B cell (primary cell): Measurements from ENCODE around the gene TRIM25. TPM values are rescaled to one million over a fixed set of nuclear protein-coding genes. Genes with fewer than 3 reads are reported as not detected.
A peak's percentile ranks its signal among the peaks of the same experiment; 100 is the strongest.

ENCODE experiments used
- ATAC-seq: fragments of 200-7000 bp; cut with Tn5 transposase; one replicate; pipeline ENCODE4 v1.10.0; 2021; ENCODE audit warnings: low read depth, mild to moderate bottlenecking, moderate number of reproducible peaks, moderate library complexity
- CTCF ChIA-PET: fragments of 350-600 bp; sonication (Branson Sonifier 250); formaldehyde crosslinking; loops from one replicate; lab custom pipeline; 2021; ENCODE audit warnings: antibody characterized with exemption, inconsistent platforms; lab: Charles Lee
- POLR2A ChIA-PET: fragments of 350-600 bp; sonication (Branson Sonifier 250); formaldehyde crosslinking; loops from one replicate; lab custom pipeline; 2021; ENCODE audit warnings: antibody characterized with exemption; lab: Charles Lee
- DNase-seq: peaks from one replicate; pipeline ENCODE4 v3.0.0; 2013
- H2AFZ ChIP-seq: 2 replicates; pipeline ENCODE4 v1.6.1; 2012; ENCODE audit warnings: mild to moderate bottlenecking, low read depth, low read length; ENCODE audit not compliant: insufficient read depth, poor library complexity, severe bottlenecking
- H3K27ac ChIP-seq, 2 donors: 1 replicate in 1 of 2; 2 replicates in 1 of 2; pipeline ENCODE4 v1.5.1; 2012 to 2013; ENCODE audit warnings: low read length in 2 of 2, mild to moderate bottlenecking in 2 of 2, moderate library complexity in 1 of 2
- H3K27me3 ChIP-seq, 4 experiments: fragments of 200-600 bp in 1 of 4; sonication (generic) in 1 of 4; replicated peaks in 1 of 4; 1 replicate in 2 of 4; 2 replicates in 2 of 4; pipeline versions ENCODE4 v1.6.1 to v1.7.0; 2013 to 2016; ENCODE audit warnings: low read length in 3 of 4, mild to moderate bottlenecking in 2 of 4, mixed read lengths in 1 of 4, moderate library complexity in 1 of 4; ENCODE audit not compliant: insufficient read depth in 4 of 4, control insufficient read depth in 3 of 4; ENCODE audit errors: control extremely low read depth in 1 of 4
- H3K36me3 ChIP-seq, 2 experiments: replicated peaks in 1 of 2; 1 replicate in 1 of 2; 2 replicates in 1 of 2; pipeline versions ENCODE4 v1.6.1 to v1.7.1; 2013; ENCODE audit warnings: low read length in 1 of 2; ENCODE audit not compliant: insufficient read depth in 2 of 2, control insufficient read depth in 1 of 2; ENCODE audit errors: control extremely low read depth in 1 of 2, extremely low read depth in 1 of 2
- H3K4me1 ChIP-seq, 2 donors: fragments of 200-600 bp in 1 of 2; sonication (generic) in 1 of 2; 1 replicate in 1 of 2; 2 replicates in 1 of 2; pipeline versions ENCODE4 v1.5.1 to v1.6.1; 2013 to 2017; ENCODE audit warnings: low read length in 2 of 2; ENCODE audit not compliant: control insufficient read depth in 2 of 2, insufficient read depth in 2 of 2
- H3K4me2 ChIP-seq: replicated peaks from 2 replicates; pipeline ENCODE3; 2012; ENCODE audit warnings: mild to moderate bottlenecking, low read depth, low read length; ENCODE audit not compliant: poor library complexity, severe bottlenecking
- H3K4me3 ChIP-seq, 5 experiments: fragments of 200-600 bp in 1 of 5; sonication (generic) in 1 of 5; 1 replicate in 3 of 5; 2 replicates in 2 of 5; pipeline versions ENCODE4 v1.5.1 to v1.7.0; 2011 to 2016; ENCODE audit warnings: low read length in 4 of 5, mild to moderate bottlenecking in 4 of 5, low read depth in 2 of 5, control low read depth in 1 of 5, moderate library complexity in 1 of 5; ENCODE audit not compliant: insufficient read depth in 1 of 5; ENCODE audit errors: control extremely low read depth in 1 of 5, extremely low read depth in 1 of 5
- H3K79me2 ChIP-seq: fragments of 200-600 bp; sonication (generic); one replicate; pipeline ENCODE4 v1.6.0; 2016; ENCODE audit warnings: low read length; ENCODE audit not compliant: control insufficient read depth, insufficient read depth
- H3K9ac ChIP-seq: fragments of 200-600 bp; sonication (generic); 2 replicates; pipeline ENCODE4 v1.6.1; 2017; ENCODE audit warnings: mild to moderate bottlenecking, low read length, moderate library complexity
- H3K9me3 ChIP-seq, 3 donors: one replicate each; pipeline versions ENCODE4 v1.6.1 to v1.7.1; 2013; ENCODE audit warnings: low read length in 2 of 3; ENCODE audit not compliant: control insufficient read depth in 2 of 3, insufficient read depth in 1 of 3; ENCODE audit errors: control extremely low read depth in 1 of 3
- H4K20me1 ChIP-seq: 2 replicates; pipeline ENCODE4 v1.6.0; 2012; ENCODE audit warnings: mild to moderate bottlenecking, low read length; ENCODE audit not compliant: insufficient read depth, control insufficient read depth, poor library complexity, severe bottlenecking
- H3K27ac Mint-ChIP-seq: one replicate; pipeline ENCODE4 v1.8.0; 2021; ENCODE audit warnings: mixed read lengths
- H3K27me3 Mint-ChIP-seq: one replicate; pipeline ENCODE4 v1.8.0; 2021; ENCODE audit warnings: mixed read lengths
- H3K4me1 Mint-ChIP-seq: one replicate; pipeline ENCODE4 v1.8.0; 2021; ENCODE audit warnings: mixed read lengths
- H3K4me3 Mint-ChIP-seq: one replicate; pipeline ENCODE4 v1.8.0; 2021; ENCODE audit warnings: mixed read lengths
- H3K9me3 Mint-ChIP-seq: one replicate; pipeline ENCODE4 v1.8.0; 2022; ENCODE audit warnings: mixed read lengths; ENCODE audit not compliant: insufficient read depth
- CTCF ChIP-seq: fragments of 200-600 bp; IDR thresholded peaks from one replicate; pipeline ENCODE4 v1.8.0; 2022; ENCODE audit warnings: antibody characterized with exemption, mild to moderate bottlenecking
- EZH2 ChIP-seq: IDR thresholded peaks from 2 replicates; pipeline ENCODE4 v1.6.1; 2012; ENCODE audit warnings: borderline replicate concordance, low read depth, mild to moderate bottlenecking, moderate library complexity, low read length; ENCODE audit not compliant: insufficient read depth, poor library complexity, severe bottlenecking
- WGBS: methylation state at CpG from one replicate; pipeline ENCODE4 v1.1.5; 2013; ENCODE audit warnings: missing lambda C conversion rate; ENCODE audit not compliant: insufficient coverage; 5-methylcytosine and 5-hydroxymethylcytosine counted together
- intact Hi-C: fragments of 100-400 bp; cut with micrococcal nuclease; formaldehyde crosslinking; loops from one replicate; pipeline ENCODE4 v1.10.0; 2022
- polyA plus RNA-seq: library from polyadenylated mRNA; depleted of rRNA; stranded (reverse); fragments of >200 nt; gene quantifications from 2 replicates; pipeline ENCODE4 v1.2.3, GENCODE V29; 2012
- total RNA-seq, 2 donors: library from RNA; stranded (reverse); fragments of 120-200 nt in 1 of 2; gene quantifications; 1 replicate in 1 of 2; 2 replicates in 1 of 2; pipeline versions ENCODE4 v1.2.3 to v1.2.4, GENCODE V29; 2013 to 2022

TRIM25 gene
- total and polyA plus RNA-seq, 2 donors (not counting 1 experiment from before 2014, with no cell fraction given) = 38.5 to 92.4 TPM

- ChIA-PET POLR2A (interaction anchor here (0.7 kb wide), 1 partner anchor 61 kb away, joined by 6 read pairs; no protein-coding TSS in a partner anchor), CTCF (interaction anchor here (1.5 kb wide), 1 partner anchor 43 kb away, joined by 4 read pairs; no protein-coding TSS in a partner anchor)
- H3K27me3 Mint-ChIP-seq = no peaks in the 10 kb centered on the region
- peaks cover 31% of the 10 kb centered on the region for H3K4me1 Mint-ChIP-seq
- H3K27ac Mint-ChIP-seq = no peak overlapping the region
- H3K9me3 Mint-ChIP-seq = no peaks in the 10 kb centered on the region
- H2AFZ ChIP-seq = no peak overlapping the region
- H3K9ac ChIP-seq = no peak overlapping the region
- H3K79me2 ChIP-seq = peaks cover 41% of the 10 kb centered on the region
- no peak overlapping the region for H3K27ac ChIP-seq
- intact Hi-C loops = no loop called here
- no peaks in the 10 kb centered on the region for H3K27me3 ChIP-seq
- H3K4me3 ChIP-seq = no peak overlapping the region
- ATAC-seq (no peak), DNase-seq (no peak)
- H4K20me1 ChIP-seq = peaks cover 53% of the 10 kb centered on the region
- WGBS = 43% methylated on average over 1 of the region's 3 CpGs
- peaks cover 3 to 91% of the 10 kb centered on the region in 2 experiments for H3K36me3 ChIP-seq
- H3K4me3 Mint-ChIP-seq = no peak overlapping the region
- H3K4me2 ChIP-seq = peak overlapping the region; percentile 51
- TF ChIP-seq CTCF = no peak
- TF ChIP-seq EZH2 = no peak
- no peaks in the 10 kb centered on the region for H3K9me3 ChIP-seq
- H3K4me1 ChIP-seq = peaks cover 21 to 23% of the 10 kb centered on the region in 2 donors
Observed at GRCh38 chr17:56896217-56896967, 17.5 kb downstream of the TRIM25 start.

- Histone ChIP-seq H3K27me3 (no peaks in the 10 kb centered on the region), H3K9ac (no peak overlapping the region), H3K4me3 (no peak overlapping the region), H3K4me2 (no peak overlapping the region), H4K20me1 (peaks cover 42% of the 10 kb centered on the region), H3K4me1 (peaks cover 21 to 23% of the 10 kb centered on the region in 2 donors), H3K79me2 (peaks cover 31% of the 10 kb centered on the region), H3K36me3 (peaks cover 3 to 92% of the 10 kb centered on the region in 2 experiments), H2AFZ (no peak overlapping the region), H3K9me3 (no peaks in the 10 kb centered on the region), H3K27ac (no peak overlapping the region)
- POLR2A ChIA-PET = no interaction called here
- Mint-ChIP-seq H3K4me3 (no peak overlapping the region), H3K4me1 (peaks cover 26% of the 10 kb centered on the region), H3K27me3 (no peaks in the 10 kb centered on the region), H3K9me3 (no peaks in the 10 kb centered on the region), H3K27ac (no peak overlapping the region)
- ATAC-seq (no peak), DNase-seq (no peak)
- WGBS = 98% methylated on average over 20 of the region's 20 CpGs
- intact Hi-C loops = no loop called here
- no peak for TF ChIP-seq EZH2
- TF ChIP-seq CTCF = no peak
- CTCF ChIA-PET = interaction anchor here (0.8 to 7.5 kb wide), 4 partner anchors 16 to 75 kb away, joined by 3 to 34 read pairs (median 4); no protein-coding TSS in a partner anchor
Observed at GRCh38 chr17:56894859-56895455, 18.9 kb downstream of the TRIM25 start.
